ENCODE results near the gene RPP40. TPM values are rescaled to one million over a fixed set of nuclear protein-coding genes. Genes with fewer than 3 reads are reported as not detected.
"Not testable (repeated sequence)": the region's sequence is repeated elsewhere in the genome, so short reads cannot be mapped to it uniquely, and the experiment has no call there.

RPP40 gene
- total RNA-seq, 1 donor from 2014 or later = 6.2 TPM

DNA sequence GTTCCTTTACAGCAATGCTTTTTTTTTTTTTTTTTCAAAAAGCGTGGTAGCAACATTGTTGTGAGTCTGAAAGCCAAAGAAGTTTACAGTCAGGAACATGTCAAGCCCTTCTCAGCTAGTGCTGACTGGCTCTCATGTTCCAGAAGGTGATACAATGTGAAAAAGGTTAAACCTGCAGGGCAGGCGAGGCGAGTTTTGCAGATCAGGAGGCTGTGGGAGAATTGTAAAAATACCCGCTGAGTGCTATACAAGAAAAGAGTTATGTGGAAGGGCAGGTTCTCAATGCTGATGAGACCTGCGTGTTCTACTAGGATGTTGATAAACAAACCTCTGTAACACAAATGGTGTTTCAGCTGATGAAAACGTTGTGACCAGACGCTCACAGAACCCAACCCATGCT is 30.9 kb upstream of the RPP40 start:
- TF ChIP-seq CTCF (IDR thresholded peaks at IDR 0.05) = no peak
- no peak overlapping the region for H3K4me3 Mint-ChIP-seq (ENCODE audit: unreplicated experiment)
- H3K9me3 Mint-ChIP-seq (ENCODE audit: low read depth) = no peaks in the 10 kb centered on the region
- H3K27me3 Mint-ChIP-seq (ENCODE audit: low read depth) = no peaks in the 10 kb centered on the region
- H3K27ac Mint-ChIP-seq (ENCODE audit: unreplicated experiment) = no peak overlapping the region
- DNase-seq (ENCODE audit: low spot score) = no peak
- H3K36me3 Mint-ChIP-seq (ENCODE audit: low read depth) = no peaks in the 10 kb centered on the region
- peaks cover 26% of the 10 kb centered on the region for H3K4me1 Mint-ChIP-seq (ENCODE audit: low read depth)

DNA sequence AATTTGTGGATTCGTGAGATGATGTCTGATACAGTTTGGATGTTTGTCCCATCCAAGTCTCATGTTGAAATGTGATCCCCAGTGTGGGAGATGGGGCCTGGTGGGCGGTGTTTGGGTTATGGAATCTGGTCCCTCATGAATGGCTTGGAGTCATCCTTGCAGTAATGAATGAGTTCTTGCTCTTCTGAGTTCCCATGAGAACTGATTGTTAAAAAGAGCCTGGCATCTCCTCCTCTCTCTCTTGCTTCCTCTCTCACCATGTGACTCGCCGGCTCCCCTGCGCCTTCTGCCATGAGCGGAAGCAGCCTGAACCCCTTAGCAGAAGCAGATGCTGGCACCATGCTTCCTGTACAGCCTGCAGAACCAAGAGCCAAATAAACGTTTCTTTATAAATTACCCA is 30.5 kb upstream of the RPP40 start:
- Mint-ChIP-seq H3K36me3 (ENCODE audit: low read depth) (no peaks in the 10 kb centered on the region), H3K4me3 (ENCODE audit: unreplicated experiment) (no peak overlapping the region), H3K4me1 (ENCODE audit: low read depth) (peaks cover 26% of the 10 kb centered on the region), H3K27me3 (ENCODE audit: low read depth) (no peaks in the 10 kb centered on the region), H3K9me3 (ENCODE audit: low read depth) (no peaks in the 10 kb centered on the region), H3K27ac (ENCODE audit: unreplicated experiment) (no peak overlapping the region)
- TF ChIP-seq CTCF (IDR thresholded peaks at IDR 0.05) = no peak
- no peak for DNase-seq (ENCODE audit: low spot score)

DNA sequence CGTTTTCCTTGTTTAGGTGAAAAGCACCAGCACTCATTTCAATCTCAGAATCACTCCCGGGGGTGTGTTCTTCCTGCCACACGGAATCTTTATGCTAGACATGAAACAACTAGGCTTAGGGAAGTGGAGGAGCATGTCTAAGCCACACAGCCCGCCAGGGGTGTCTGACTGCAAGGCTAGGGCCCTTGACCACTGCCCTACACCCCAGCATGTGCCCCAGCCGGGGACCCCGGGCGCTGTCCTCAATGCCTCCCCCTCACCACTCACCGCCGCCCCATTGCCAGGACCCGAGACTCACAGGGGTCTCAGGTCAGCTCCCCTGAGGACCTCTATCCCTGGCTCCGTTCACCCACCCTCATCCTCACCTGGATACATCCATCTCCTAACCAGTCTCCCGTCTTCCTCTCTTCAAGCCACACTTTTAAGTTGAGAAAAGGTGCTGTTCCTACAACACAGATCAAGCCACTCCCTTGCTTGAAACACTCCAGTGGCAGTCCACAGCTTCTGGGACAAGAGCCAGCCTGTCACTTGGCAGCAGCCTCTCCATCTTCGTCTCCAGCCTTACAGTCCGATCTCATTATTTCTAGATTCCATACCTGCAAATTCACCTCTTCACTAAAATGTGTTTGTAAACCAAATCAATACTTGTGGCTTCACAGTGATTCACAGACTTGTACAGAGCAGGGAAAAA is 29.5 kb upstream of the RPP40 start:
- not testable (repeated sequence) for H3K9me3 Mint-ChIP-seq (ENCODE audit: low read depth); H3K27me3 Mint-ChIP-seq (ENCODE audit: low read depth); H3K27ac Mint-ChIP-seq (ENCODE audit: unreplicated experiment); DNase-seq (ENCODE audit: low spot score); H3K36me3 Mint-ChIP-seq (ENCODE audit: low read depth)
- Mint-ChIP-seq H3K4me1 (ENCODE audit: low read depth) (peaks cover 26% of the 10 kb centered on the region), H3K4me3 (ENCODE audit: unreplicated experiment) (peak overlapping the region; percentile 48)

- H3K27me3 Mint-ChIP-seq (ENCODE audit: low read depth); H3K36me3 Mint-ChIP-seq (ENCODE audit: low read depth); H3K9me3 Mint-ChIP-seq (ENCODE audit: low read depth); H3K27ac Mint-ChIP-seq (ENCODE audit: unreplicated experiment); DNase-seq (ENCODE audit: low spot score): not testable (repeated sequence)
- Mint-ChIP-seq H3K4me1 (ENCODE audit: low read depth) (peaks cover 26% of the 10 kb centered on the region), H3K4me3 (ENCODE audit: unreplicated experiment) (peak overlapping the region; percentile 48)
These were observed 28.9 kb upstream of the RPP40 start for GRCh38 chr6:5032706-5033105.

- Mint-ChIP-seq H3K4me1 (ENCODE audit: low read depth) (peaks cover 27% of the 10 kb centered on the region), H3K27ac (ENCODE audit: unreplicated experiment) (no peak overlapping the region), H3K27me3 (ENCODE audit: low read depth) (no peaks in the 10 kb centered on the region), H3K36me3 (ENCODE audit: low read depth) (no peaks in the 10 kb centered on the region), H3K4me3 (ENCODE audit: unreplicated experiment) (no peak overlapping the region), H3K9me3 (ENCODE audit: low read depth) (no peaks in the 10 kb centered on the region)
- DNase-seq (ENCODE audit: low spot score) = no peak
- no peak for TF ChIP-seq CTCF (IDR thresholded peaks at IDR 0.05)
These were observed 27.3 kb upstream of the RPP40 start for GRCh38 chr6:5031150-5031549.

GRCh38 chr6:5030596-5031136 is 26.8 kb upstream of the RPP40 start:
- H3K4me1 Mint-ChIP-seq (ENCODE audit: low read depth) = peaks cover 30% of the 10 kb centered on the region
- no peak overlapping the region for H3K4me3 Mint-ChIP-seq (ENCODE audit: unreplicated experiment)
- TF ChIP-seq CTCF (IDR thresholded peaks at IDR 0.05) = peak; percentile 84
- no peak for DNase-seq (ENCODE audit: low spot score)
- H3K27ac Mint-ChIP-seq (ENCODE audit: unreplicated experiment) = peak overlapping the region; percentile 13
- H3K27me3 Mint-ChIP-seq (ENCODE audit: low read depth) = no peaks in the 10 kb centered on the region
- H3K36me3 Mint-ChIP-seq (ENCODE audit: low read depth) = no peaks in the 10 kb centered on the region
- H3K9me3 Mint-ChIP-seq (ENCODE audit: low read depth) = no peaks in the 10 kb centered on the region

Measured in chondrocyte (in vitro differentiated cells).